Left renal cortex interstitium (tissue), 4 donors: ENCODE measurements around the gene NDUFC2. TPM values are rescaled to one million over a fixed set of nuclear protein-coding genes. Genes with fewer than 3 reads are reported as not detected.
A peak's percentile ranks its signal among the peaks of the same experiment; 100 is the strongest.
"Not testable (repeated sequence)": the region's sequence is repeated elsewhere in the genome, so short reads cannot be mapped to it uniquely, and the experiment has no call there.

ENCODE experiments used
- DNase-seq, 4 donors: peaks; one replicate each; pipeline ENCODE4 v3.0.0-alpha.2; 2013; ENCODE audit warnings: low read depth in 4 of 4, low spot score in 2 of 4, missing footprints in 1 of 4
- polyA plus RNA-seq, 4 donors: library from polyadenylated mRNA; unstranded; fragments of 120-200 nt; gene quantifications; one replicate each; pipeline ENCODE4 v1.2.1, GENCODE V29; 2013; ENCODE audit not compliant: insufficient read length in 4 of 4

Gene NDUFC2
- 100 to 1,000 TPM; 143 to 218 (median 152) TPM for polyA plus RNA-seq

DNA sequence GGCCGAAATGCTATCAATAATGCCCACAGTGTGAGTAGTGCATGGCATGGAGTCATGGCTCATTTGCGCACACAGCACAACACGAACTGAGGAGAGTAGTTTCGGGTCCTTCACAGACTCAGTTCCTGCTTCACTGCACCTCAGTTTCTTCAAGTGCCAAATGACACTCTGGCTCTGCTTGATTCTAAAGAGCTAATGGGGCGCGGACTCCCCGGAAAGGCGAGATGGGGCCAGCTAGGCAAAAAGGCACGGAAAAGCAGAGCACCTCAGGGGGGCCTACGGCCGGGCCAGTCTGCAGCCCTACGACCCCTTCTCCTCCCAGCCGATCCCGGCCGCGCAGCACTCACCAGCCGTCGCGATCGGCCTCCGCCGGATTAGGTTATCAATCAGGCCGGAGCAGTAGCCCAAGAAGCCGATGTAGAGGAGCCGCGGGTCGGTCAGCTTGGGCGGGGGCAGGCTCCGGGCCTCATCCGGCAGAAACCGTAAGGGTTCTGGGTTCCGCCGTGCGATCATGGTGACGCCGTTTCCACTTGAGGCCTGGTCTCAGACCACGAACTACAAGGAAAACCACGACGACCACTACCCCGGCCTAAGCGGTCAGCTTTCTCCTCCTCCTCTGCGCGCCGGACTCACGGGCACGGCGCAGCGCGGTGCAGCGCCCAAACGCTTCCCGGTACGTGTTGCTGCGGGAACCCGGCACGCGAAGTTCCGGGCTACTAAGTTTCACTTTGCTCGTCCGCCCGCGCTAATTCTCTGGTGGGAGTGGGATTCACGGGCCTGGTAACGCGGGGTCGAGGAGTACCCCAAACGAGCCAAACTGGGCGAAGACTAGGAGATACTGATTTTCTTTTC is at the start of gene NDUFC2:
TSS of gene NDUFC2 (minus strand) at position 631 of the 852 bp plus-strand sequence. CDS start at position 513, 118 bp downstream.
- DNase-seq: peak; percentile 60 to 72 (median 67)

DNA sequence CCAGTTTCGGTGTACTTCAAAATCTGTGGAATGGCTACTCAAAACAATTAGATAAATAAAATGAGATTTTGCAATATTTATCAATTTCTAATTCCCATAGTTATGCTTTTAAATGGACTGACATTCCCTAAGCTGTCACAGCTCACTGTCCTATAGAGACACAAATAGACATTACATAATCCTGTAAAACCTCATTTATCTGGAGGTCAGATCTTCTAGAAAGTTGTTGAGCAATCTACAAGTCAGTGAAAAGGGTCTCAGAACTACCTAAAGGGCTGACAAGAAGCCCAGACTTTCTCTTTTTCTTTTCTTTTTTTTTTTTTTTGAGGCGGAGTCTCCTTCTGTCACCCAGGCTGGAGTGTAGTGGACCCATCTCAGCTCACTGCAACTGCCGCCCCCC is 47.7 kb upstream of the NDUFC2 start:
- no peak for DNase-seq

DNA sequence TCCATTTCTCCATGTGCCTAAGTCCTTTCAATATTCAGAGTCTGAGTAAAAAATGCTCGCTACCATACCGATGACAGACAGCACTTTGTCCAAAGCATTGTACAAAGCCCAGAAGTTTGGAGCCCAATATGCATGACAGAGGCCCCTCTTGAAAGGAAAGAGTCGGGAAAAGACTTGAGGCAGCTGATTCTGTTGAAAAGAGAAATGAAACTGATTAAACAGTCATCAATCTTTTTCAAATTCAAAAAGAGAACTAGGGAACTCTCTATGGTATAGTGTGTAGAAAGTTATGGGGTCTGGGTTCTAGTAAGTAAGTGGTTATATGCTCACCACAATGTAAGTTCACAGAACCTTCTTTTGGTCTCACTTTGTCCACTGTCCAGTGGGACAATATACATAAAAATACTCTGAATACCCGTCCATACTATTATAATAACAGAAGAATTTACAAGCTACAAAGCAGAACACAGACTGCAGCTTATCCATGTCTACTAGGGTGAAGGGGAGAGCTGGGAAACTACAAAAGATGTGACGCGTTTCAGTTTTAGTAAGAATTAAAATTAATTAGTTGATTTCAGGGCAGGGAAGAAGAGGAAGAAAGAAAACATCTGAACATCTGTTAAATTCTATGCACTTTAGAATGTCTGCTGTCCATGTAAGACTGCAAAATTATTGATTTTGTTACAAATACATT is 33.1 kb upstream of the NDUFC2 start:
- no peak for DNase-seq

DNA sequence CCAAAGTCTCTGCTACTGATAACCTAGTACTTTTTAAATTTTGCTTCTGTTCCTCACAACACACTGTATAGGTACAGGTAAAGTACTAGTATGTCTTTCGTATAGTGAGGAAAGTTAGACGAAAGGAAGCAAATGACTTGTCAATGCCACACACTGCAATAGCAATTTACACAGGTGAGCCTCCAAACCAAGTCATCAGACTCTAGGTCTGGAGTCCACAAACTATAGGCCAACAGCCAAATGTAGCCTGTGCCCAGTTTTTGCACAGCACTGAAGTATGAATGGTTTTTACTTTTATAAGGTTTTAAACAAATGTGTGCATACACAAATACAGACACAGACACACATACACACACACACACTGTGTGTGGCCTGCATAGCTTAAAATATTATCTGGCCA is 31.6 kb upstream of the NDUFC2 start:
- DNase-seq: no peak

DNA sequence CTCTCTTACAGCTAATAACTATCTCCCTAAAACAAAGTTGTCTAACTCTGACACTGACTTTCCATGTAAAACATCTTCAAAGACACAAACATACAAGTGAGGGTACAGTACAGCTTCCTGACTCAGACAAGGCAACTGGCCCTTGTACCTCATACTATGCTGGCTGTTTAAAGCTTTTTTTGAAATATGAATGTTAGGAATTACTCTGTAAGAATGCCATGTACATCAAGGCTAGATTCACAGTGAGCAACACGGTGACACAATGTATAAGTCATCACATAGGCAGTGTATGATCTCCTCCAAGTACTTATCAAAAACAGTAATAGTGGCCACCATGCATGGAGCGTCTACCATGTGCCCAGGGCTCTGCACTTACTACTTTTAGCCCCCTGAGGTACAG is 31.2 kb upstream of the NDUFC2 start:
- no peak for DNase-seq

DNA sequence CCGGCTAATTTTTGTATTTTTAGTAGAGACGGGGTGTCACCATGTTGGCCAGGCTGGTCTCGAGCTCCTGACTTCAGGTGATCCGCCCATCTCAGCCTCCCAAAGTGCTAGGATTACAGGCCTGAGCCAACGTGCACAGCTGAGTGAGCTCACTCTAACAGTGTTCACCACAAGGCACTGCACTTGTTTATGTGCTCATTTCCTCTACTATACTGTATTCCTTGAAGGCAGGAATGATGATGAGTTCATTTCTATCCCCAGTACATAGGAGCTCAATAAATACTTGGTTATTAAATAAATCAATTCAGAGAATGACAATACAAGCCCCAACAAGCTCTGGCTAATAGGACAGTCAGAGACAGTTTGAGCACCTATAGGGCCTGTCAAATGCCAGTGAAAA is 30.7 kb upstream of the NDUFC2 start:
- no peak for DNase-seq

DNA sequence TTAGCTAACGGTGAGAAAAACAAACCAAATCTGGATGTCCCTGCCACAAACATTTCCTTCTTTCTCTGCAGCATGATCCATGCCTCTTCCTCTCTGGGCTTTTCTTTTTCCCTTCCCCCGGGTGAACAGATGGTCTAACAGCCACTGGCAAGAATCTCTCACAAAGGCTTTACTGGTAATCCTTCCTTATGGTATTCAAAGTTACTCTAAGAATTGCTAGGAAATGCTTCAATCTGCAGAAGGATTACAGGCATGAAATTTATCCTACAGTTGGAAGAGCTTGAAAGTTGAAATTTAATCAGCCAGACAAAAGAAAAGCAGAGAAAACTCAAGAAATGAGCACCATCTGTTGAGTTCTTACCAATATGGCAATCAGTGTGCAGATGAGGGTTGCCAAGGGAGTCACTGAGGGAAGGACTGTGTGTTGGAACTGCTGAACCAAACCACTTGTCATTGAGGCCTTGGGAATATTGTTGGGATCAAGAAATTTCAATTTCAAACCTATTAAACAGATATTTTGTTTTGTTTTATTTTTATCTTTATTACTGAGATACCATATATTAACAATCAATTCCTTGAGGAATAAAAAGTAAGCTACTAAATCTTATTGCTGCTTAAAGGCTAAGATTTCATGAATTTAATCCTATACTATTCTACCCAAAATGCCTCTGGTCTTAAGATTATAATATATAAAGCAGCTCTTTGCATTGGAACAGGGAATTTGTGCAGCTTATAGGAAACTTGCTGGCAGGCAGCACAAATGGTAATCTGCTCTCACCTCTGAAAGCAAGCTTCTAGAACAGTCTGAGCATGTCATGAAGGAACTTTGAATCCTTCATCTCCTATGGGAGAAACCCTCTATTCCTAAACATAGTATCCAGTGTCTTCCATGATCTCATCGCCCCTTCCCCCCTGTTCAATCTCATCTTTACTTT is 29.7 kb upstream of the NDUFC2 start:
- no peak for DNase-seq

DNA sequence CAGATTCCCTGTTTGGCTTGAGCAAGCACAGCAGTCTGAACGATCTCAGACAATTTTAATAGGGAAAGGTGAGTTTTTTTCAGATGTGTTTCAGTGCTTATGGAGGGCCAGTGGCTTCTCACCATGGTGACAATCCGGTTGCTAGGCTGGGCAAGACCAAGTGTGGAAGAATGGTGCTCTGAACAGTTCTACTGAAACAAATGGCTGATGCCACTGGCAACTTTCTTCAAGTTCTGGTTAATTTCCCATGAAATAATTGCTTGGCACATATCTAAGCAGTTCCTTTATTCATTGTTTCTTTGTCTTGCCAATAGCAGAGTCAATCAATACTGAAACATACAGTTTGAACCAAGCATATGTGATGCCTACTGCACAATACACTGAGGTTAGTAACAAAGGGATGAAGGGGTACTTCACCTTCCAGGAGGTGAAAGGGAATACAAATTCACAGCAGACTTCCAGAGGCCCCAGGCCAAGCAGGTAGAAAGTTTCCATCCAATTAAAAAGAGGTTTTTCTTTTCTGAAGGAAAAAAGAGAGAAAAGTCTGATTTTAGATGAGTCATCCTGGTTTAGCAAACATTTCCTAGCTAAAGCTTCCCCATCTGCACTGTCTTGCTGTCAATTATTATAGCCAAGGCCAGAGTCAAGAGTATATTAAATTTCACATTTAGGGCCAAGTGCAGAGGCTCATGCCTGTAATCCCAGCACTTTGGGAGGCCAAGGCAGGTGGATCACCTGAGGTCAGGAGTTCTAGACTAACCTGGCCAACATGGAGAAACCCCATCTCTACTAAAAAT is 21.2 kb upstream of the NDUFC2 start:
- DNase-seq: no peak

DNA sequence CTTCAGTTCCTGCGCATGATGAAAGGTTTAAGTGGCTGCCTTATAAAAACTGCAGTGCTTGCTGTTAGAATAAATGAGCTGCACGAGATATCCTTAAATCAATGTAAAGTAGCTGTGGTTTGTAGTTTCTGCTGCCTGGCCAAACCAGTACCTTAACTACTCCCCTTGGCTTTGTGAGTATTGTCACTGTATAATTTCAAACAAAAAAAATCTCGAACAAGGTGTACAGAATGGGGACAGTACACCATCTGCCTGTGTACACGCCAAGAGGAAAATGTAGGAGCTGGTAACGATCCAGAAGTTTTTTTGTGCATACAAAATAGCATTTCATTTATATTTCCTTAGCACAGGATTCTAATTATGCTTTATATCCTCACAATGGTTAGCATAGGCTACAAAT is 20.6 kb upstream of the NDUFC2 start:
- DNase-seq: no peak

DNA sequence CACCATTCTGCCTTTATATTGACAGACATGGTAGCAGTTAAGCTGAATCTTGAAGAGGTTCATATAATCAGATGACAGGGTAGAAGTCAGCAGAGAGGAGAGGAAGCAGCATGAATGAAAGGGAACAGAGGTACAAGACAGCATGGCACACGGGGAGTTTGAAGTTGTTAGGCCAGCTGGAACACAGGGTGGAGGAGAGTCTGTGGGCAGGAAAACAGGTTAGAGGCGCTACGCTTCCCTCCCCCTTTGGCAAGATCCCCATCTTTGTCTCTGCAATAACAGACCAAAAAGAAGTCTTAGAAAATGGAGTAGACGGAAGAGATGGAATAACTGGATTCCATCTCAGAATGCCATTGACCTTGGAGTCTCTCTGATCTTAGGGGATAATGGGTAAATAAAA is 20.0 kb upstream of the NDUFC2 start:
- DNase-seq: no peak

DNA sequence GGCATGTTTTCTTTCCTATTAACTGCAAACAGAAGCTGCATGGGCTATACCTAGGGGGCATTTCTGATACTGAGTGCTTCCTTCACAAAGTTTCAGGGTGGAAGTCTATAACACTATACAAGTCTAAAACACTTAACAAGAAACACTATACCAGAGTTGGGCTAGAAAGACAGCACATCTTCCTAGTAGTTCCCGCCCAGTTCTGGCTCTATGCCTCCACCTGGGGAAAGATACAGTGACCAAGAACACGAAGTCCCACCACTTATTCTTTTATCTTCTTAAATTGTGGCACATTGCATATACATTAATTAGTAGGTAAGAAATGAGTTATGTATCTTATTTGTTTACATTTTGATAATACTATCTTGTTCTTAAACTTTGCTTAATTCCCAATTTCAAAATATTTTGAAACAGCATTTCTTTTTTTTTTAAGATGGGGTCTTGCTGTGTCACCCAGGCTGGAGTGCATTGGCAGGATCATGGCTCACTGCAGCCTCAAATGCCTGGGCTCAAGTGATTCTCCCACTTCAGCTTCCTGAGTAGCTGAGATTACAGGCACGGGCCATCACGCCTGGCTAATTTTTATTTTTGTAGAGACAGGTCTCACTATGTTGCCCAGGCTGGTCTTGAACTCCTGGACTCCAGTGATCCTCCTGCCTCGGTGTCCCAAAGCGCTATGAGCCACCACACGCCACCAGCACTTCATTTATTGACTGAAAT is 18.2 kb upstream of the NDUFC2 start:
- DNase-seq: no peak

DNA sequence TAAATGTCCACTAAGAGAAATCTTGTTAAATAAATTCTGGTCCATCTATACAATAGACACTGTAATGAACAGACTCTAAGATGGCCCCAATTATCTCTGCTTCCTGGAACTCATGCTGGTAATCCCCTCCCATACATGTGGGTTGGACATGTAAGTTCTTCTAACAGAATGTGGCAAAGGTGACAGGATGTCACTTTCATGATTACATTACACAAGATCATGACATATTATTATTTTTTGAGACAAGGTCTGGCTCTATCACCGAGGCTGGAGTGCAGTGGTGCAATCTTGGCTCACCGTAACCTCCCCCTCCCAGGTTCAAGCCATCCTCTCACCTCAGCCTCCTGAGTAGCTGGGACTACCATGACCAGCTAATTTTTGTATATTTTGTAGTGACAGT is 14.6 kb upstream of the NDUFC2 start:
- DNase-seq: no peak

DNA sequence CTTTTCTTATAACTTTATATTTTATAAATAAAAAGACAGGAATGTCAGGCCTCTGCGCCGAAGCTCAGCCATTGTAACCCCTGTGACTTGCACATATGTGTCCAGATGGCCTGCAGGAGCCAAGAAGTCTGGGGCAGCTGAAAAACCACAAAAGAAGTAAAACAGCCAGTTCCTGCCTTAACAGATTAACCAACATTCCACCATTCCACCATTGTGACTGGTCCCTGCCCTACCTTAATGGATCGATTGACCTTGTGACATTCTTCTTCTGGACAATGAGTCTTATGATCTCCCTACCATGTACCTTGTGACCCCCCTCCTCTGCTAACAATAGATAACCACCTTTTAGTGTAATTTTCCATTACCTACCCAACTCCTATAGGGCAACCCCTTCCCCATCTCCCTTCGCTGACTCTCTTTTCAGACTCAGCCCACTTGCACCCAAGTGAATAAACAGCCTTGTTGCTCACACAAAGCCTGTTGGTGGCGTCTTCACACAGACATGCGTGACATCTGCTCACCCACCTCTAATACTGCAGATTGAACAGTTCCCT is 6.9 kb upstream of the NDUFC2 start:
- not testable (repeated sequence) for DNase-seq

DNA sequence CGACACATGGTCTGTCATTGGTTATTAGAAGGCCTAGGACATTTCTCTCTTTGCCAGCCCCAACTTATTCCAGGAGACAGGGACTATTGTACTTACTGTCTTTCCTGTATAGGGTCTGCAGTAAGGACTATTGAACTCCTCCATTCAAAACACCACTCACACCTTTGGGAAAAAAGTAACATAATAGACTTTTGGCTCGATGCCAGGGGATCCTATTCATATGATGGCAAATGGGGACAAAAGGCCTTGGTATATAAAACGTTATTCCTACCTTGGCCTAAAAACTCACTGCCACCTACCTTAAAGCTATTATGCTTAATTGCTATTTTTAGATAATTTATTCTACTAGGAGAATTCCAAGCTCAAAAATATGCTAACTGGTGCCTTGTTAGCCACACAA is 6.3 kb upstream of the NDUFC2 start:
- DNase-seq: no peak

DNA sequence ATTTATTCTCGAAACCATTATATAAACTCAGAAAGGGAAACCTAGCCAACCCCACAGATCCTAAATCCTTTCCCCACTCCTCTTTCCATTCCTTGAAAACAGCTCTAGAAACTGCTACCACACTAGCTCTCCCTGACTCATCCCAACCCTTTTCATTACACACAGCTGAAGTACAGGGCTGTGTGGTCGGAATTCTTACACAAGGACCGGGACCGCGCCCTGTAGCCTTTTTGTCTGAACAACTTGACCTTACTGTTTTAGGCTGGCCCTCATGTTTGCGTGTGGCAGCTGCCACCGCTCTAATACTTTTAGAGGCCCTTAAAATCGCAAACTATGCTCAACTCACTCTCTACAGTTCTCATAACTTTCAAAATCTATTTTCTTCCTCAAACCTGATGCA is 4.8 kb upstream of the NDUFC2 start:
- DNase-seq: not testable (repeated sequence)

DNA sequence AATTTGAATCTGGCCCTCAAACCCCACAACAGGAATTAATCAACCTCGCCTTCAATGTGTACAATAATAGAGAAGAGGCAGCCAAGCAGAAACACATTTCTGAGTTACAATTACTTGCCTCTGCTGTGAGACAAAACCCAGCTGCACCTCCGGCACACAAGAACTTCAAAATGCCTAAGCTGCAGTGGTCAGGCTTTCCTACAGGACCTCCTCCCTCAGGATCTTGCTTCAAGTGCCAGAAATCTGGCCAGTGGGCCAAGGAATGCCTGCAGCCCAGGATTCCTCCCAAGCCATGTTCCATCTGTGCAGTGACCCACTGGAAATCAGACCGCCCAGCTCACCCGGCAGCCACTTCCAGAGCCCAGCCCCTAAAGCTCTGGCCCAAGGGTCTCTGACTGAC is 3.4 kb upstream of the NDUFC2 start:
- peak in 1 of 4 donors; percentile 18 for DNase-seq

DNA sequence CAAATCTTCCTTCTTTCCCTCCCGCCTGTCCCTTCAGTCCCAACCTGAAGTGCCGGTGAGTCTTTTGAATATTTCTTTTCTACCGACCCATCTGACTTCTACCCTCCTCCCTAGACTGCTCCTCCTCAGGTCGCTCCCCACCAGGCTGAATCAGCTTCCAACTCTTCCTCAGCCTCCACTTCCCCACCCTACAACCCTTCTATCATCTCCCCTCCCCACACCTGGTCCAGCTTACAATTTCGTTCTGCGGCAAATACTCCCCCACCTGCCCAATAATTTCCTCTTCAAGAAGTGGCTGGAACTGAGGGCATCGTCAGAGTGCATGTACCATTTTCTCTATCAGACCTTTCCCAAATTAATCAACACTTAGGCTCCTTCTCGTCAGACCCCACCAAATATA is 2.5 kb upstream of the NDUFC2 start:
- no peak for DNase-seq

DNA sequence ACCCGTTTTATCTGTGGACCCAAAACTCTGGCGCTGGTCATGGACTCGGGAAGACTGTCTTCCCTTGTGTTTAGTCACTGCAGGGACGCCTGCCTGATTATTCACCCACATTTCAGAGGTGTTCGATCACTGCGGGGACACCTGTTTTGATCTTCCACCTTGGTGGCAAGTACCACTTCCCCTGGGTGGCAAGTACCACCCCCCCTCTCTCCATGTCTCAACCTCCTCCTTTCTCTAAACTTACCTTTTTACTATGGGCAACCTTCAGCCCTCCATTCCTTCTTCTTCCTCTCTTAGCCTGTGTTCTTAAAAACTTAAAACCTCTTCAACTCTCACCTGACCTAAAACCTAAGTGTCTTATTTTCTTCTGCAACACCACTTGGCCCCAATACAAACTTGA is 1.9 kb upstream of the NDUFC2 start:
- DNase-seq: no peak

DNA sequence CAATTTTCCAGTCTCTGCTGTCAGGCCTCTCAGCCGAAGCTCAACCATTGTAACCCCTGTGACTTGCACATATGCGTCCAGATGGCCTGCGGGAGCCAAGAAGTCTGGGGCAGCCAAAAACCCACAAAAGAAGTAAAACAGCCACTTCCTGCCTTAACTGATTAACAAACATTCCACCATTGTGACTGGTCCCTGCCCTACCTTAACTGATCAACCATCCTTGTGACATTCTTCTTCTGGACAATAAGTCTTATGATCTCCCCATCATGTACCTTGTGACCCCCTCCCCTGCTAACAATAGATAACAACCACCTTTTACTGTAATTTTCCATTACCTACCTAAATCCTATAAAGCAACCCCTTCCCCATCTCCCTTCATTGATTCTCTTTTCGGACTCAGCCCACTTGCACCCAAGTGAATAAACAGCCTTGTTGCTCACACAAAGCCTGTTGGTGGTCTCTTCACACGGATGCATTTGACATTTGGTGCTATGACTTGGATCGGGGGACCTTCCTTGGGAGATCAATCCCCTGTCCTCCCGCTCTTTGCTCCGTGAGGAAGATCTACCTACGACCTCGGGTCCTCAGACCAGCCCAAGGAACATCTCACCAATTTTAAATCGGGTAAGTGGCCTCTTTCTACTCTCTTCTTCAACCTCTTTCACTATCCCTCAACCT is 1.3 kb upstream of the NDUFC2 start:
- DNase-seq: no peak
